AG04449 (cell line): ENCODE data around the gene BBOF1.

Experiments
- CTCF ChIA-PET: fragments of 350-600 bp; formaldehyde crosslinking; extraction: SDS; loops from one replicate; lab custom pipeline; 2021; ENCODE audit warnings: antibody characterized with exemption; lab: Yijun Ruan, JAX
- POLR2A ChIA-PET: fragments of 400-600, 350-600 bp; formaldehyde crosslinking; extraction: SDS; loops from one replicate; lab custom pipeline; 2020; ENCODE audit warnings: antibody characterized with exemption, inconsistent platforms; lab: Yijun Ruan, JAX
- DNase-seq: peaks from one replicate; pipeline ENCODE4 v3.0.0-alpha.2; 2010; ENCODE audit warnings: low read depth, low spot score
- H3K4me3 ChIP-seq: 2 replicates; pipeline ENCODE4 v1.5.1; 2011; ENCODE audit warnings: low read depth, mild to moderate bottlenecking, control low read depth, low read length
- TF ChIP-seq, protein P1 (sequence below): IDR thresholded peaks from one replicate; pipeline ENCODE4 v1.5.1; 2011; ENCODE audit warnings: mild to moderate bottlenecking, moderate library complexity, low read length, control low read depth, inconsistent platforms; ENCODE audit not compliant: insufficient read depth; ENCODE audit errors: missing control alignments

BBOF1 gene

DNA sequence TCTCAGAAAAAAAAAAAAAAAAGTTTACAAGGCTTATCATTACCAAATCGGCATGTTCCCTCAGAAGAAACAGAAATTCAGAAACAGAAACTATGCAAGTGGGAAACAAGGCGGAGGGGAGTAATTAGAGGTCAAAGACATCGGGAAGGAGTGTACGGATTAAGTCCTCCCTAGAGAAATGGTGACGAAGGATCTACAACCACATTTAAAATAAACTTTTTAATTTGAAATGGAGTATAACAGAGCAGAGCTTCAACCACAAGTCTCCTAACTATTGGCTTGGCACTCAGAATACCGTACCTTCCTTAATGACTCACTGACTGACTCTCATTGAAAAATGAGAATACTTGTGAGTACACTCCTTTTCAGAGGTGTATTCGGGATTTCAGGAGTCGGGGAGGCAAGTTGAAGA, 969 bp upstream of the BBOF1 start:
- TF ChIP-seq, protein P1, sequence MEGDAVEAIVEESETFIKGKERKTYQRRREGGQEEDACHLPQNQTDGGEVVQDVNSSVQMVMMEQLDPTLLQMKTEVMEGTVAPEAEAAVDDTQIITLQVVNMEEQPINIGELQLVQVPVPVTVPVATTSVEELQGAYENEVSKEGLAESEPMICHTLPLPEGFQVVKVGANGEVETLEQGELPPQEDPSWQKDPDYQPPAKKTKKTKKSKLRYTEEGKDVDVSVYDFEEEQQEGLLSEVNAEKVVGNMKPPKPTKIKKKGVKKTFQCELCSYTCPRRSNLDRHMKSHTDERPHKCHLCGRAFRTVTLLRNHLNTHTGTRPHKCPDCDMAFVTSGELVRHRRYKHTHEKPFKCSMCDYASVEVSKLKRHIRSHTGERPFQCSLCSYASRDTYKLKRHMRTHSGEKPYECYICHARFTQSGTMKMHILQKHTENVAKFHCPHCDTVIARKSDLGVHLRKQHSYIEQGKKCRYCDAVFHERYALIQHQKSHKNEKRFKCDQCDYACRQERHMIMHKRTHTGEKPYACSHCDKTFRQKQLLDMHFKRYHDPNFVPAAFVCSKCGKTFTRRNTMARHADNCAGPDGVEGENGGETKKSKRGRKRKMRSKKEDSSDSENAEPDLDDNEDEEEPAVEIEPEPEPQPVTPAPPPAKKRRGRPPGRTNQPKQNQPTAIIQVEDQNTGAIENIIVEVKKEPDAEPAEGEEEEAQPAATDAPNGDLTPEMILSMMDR, result no peak
- CTCF ChIA-PET, result interaction anchor here (0.6 to 1.6 kb wide), 3 partner anchors 13 to 272 kb away, joined by 3 read pairs; no protein-coding TSS in a partner anchor
- DNase-seq, result peak; percentile 36
- POLR2A ChIA-PET, result interaction anchor here (0.5 to 1.8 kb wide), 3 partner anchors 13 to 37 kb away, joined by 3 to 6 read pairs (median 5); no protein-coding TSS in a partner anchor
- H3K4me3 ChIP-seq, result peak overlapping the region; percentile 86

DNA sequence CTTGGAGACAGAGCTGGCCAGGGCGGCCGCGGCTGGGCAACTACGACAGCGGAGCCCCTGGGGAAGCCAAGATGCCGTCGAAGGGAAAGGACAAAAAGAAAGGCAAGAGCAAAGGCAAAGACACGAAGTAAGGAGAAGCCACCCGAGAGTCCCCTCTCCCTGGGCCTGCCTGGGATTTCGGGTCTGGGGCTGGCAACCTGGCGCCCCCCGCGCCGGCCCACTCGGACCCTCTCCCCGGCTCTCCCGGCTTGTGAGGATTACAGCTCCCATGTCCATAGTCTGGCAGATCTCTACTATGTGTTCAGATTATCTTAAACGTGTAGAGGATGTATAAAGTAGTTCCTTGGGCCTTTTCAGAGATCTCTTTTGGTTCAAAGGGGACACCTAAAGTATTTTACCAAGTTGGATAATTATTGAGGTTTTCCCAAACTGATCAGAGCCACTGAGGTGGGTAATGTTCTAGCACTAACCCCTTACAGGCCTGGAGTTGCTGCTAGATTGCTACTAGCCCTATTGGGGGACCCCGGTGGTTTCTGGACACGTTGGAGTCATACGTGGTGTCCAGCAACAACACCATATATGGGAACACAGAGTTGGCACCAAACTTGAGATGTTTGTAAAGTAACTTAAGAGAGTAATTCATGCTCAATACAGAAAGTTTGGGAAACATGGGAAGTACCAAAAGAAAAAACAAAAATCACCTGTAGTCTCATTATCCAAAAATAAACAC, 424 bp downstream of the BBOF1 start:
- ChIA-PET CTCF (interaction anchor here (0.9 to 1.6 kb wide), 2 partner anchors 12 to 302 kb away, joined by 3 read pairs; no protein-coding TSS in a partner anchor), POLR2A (interaction anchor here (0.7 to 1.8 kb wide), 5 partner anchors 9 to 85 kb away, joined by 3 to 5 read pairs (median 3); partner anchors contain the start of genes COQ6 and FAM161B)
- peak; percentile 12 for DNase-seq
- TF ChIP-seq, protein P1, result no peak
- peak overlapping the region; percentile 86 for H3K4me3 ChIP-seq

DNA sequence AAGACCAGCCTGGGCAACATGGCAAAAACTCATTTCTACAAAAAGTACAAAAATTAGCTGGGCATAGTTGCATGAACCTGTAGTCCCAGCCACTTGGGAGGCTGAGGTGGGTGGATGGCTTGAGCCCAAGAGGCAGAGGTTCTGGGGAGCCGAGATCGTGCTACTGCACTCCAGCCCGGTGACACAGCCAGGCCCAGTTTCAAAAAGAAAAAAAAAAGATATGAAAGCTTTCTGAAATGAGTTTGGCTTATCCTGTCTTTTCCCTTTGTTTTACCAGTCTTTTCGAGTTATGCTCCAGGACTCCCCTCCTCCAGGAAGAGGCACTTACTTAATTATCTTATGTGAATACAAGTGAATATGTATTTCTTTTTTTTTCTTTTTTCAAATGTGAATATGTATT, 3.2 kb downstream of the BBOF1 start:
- POLR2A ChIA-PET, result no interaction called here
- H3K4me3 ChIP-seq, result no peak overlapping the region
- CTCF ChIA-PET, result interaction anchor here (1.0 kb wide), 1 partner anchor 17 kb away, joined by 5 read pairs; no protein-coding TSS in a partner anchor
- TF ChIP-seq, protein P1, result no peak
- DNase-seq, result no peak

DNA sequence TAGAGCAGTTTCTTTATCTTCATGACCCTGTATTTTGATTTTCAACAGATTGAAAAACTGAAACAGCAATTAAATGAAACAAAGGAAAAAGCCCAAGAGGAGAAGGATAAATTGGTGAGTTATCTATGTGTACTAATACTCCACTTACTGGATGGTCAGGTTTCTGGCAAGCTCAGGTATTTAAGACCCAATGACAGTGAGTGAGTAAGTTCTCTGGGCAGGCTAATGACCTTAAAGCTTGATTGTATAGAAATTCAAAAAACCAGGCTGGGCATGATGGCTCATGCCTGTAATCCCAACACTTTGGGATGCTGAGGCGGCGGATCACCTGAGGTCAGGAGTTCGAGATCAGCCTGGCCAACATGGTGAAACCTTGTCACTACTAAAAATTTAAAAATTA, 10.0 kb downstream of the BBOF1 start:
- ChIA-PET POLR2A (no interaction called here), CTCF (no interaction called here)
- H3K4me3 ChIP-seq, result no peak overlapping the region

DNA sequence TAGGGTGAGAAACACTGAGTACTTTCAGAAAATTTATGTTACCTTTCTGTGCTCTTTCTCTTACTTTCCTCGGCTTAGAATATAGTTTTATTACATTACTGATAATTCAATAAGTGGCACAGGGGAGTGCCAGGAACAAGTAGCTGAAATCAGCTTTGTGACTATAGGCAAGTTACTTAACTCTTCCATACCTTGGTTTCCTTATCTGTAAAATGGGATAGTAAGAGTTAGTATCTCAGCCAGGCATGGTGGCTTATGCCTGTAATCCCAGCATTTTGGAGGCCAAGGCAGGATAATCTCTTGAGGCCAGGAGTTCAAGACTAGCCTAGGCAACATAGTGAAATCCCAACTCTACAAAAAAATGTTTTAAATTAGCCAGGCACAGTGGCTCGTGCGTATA, 15.4 kb downstream of the BBOF1 start:
- CTCF ChIA-PET, result interaction anchor here (2.1 kb wide), 1 partner anchor 305 kb away, joined by 6 read pairs; no protein-coding TSS in a partner anchor
- TF ChIP-seq, protein P1, result no peak
- POLR2A ChIA-PET, result no interaction called here

More for the DNA sequence above, 10.0 kb downstream of the BBOF1 start:
- TF ChIP-seq, protein P1, result no peak
- DNase-seq, result no peak

DNA sequence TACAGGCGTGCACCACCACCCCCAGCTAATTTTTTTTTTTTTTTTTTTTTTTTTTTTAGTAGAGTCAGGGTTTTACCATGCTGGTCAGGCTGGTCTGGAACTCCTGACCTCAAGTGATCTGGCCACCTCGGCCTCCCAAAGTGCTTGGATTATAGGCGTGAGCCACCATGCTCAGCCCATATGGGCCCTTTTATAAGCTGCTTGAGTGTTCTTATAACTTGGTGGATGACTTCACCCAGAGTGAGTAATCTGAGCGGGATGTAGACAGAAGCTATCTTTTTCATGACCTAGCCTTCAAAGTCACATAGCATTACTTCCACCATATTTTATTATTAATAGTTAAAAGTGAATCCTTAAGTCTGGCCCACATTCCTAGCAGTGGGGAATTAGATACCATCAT, 16.4 kb downstream of the BBOF1 start:
- CTCF ChIA-PET, result interaction anchor here (1.1 to 2.1 kb wide), 5 partner anchors 10 to 306 kb away, joined by 3 to 6 read pairs (median 3); no protein-coding TSS in a partner anchor
- TF ChIP-seq, protein P1, result no peak
- POLR2A ChIA-PET, result interaction anchor here (1.4 kb wide), 1 partner anchor 17 kb away, joined by 6 read pairs; no protein-coding TSS in a partner anchor
- DNase-seq, result no peak
- no peak overlapping the region for H3K4me3 ChIP-seq

More for the DNA sequence above, 15.4 kb downstream of the BBOF1 start:
- no peak for DNase-seq
- H3K4me3 ChIP-seq, result no peak overlapping the region
